HG03039 (cell line): ENCODE data around the gene KSR1.
"Not testable (repeated sequence)": the region's sequence is repeated elsewhere in the genome, so short reads cannot be mapped to it uniquely, and the experiment has no call there.

Experiments used
- ATAC-seq: cut with Tn5 transposase; IDR thresholded peaks from one replicate; pipeline ENCODE4 v1.9.1; 2021; ENCODE audit warnings: mild to moderate bottlenecking, moderate library complexity; ENCODE audit not compliant: unreplicated experiment

Gene KSR1

GRCh38 chr17:27628376-27628775 is 172.1 kb downstream of the KSR1 start:
- ATAC-seq, result no peak

GRCh38 chr17:27629260-27629659 is 173.0 kb downstream of the KSR1 start:
- ATAC-seq, result not testable (repeated sequence)

DNA sequence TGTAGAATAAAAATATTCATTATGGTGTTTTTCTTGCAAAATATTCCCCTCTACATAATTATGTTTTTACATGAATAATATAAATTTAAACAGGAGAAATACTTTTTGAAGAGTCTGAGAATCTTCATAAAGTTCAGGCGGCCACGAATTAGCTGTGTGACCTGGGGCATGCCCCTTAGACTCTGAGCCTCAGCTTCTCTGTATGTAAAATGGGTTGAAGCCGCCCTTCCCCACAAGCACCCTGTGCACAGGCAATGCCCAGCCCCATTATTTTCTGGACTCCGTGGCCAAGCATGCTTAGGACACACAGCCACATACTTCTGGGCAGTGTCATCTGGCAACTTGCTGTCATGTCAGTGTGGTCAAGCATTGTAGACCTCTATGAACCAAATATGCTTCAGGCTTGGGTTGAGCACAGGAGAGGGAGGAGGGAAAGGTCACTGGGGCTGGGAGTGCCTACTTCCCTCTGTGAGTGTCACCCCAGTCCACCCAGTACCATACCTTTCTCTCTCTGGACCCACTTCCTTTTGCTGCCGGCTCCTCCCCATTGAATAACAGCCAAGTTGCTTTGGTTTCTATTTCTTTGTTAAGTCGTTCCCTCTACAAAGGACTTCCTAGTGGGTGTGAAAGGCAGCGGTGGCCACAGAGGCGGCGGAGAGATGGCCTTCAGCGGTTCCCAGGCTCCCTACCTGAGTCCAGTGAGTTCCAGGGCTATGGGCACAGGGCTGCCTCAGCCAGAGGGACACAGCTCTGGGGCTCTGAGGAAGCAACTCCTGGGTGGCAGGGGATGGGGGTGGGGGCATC is 174.6 kb downstream of the KSR1 start, which contains the start of gene LGALS9:
TSS of gene LGALS9 (plus strand) at position 582 of the 804 bp plus-strand sequence. CDS start at position 660, 78 bp downstream.
- no peak for ATAC-seq

- ATAC-seq, result no peak
Measured at GRCh38 chr17:27631411-27631760, 175.1 kb downstream of the KSR1 start.

DNA sequence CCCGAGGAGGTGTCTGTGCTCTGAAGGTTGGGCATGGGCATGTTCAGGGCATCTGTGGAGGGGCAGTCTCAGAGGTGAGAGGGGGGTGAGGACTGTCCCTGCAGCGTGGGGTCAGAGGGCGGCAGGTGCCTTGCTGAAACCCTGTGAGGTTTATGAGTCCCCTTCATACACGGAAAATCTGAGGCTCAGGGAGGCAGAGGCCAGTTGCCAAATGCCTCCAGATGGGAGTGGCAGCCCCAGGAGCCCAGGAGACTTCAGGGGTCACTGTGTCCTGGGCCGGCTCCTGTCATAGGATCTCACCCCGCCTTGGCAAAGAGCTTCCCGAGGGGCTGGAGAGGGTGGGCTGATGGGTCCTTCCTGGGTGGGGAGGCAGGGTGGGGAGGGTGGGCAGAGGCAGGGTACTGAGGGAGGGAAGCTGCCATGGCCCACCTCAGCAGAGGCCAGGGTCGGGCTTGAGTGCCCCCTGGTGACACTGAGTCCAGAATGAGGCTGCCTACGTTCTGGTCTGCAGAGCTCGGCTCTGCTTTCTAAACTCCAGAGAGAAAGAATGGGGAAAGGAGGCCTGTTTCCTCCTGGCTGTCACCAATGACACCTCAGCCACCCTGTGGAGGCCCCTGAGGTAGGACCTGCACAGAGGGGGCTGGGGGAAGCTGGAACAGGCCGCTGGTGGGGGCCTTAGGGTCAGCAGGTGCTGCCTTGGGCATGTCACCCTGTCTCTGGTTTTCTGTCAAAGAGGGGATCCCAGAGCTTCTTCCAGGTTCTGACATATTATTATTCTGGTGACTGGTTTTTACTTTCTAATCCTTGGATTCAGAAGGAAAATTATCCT is 175.9 kb downstream of the KSR1 start:
- no peak for ATAC-seq

DNA sequence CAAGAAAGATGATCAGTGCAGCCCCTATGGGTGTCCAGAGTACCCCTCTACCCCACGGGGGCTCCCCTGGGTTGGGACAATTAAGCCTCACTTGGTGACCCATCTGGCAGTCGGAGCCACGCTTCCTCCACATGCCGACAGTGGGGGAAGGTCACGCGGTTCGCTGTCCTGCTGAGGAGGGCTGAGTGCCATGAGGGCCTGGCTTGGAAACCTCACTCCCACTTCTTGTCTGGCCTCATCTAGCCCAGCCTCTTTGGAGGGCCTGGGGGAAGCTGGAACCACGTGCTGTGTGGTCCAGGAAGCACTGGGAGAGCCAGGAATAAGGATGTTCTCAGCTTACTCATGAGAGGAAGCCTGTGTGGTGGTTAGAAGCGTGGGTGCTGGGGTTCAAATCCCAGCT is 176.5 kb downstream of the KSR1 start:
- ATAC-seq, result not testable (repeated sequence)

DNA sequence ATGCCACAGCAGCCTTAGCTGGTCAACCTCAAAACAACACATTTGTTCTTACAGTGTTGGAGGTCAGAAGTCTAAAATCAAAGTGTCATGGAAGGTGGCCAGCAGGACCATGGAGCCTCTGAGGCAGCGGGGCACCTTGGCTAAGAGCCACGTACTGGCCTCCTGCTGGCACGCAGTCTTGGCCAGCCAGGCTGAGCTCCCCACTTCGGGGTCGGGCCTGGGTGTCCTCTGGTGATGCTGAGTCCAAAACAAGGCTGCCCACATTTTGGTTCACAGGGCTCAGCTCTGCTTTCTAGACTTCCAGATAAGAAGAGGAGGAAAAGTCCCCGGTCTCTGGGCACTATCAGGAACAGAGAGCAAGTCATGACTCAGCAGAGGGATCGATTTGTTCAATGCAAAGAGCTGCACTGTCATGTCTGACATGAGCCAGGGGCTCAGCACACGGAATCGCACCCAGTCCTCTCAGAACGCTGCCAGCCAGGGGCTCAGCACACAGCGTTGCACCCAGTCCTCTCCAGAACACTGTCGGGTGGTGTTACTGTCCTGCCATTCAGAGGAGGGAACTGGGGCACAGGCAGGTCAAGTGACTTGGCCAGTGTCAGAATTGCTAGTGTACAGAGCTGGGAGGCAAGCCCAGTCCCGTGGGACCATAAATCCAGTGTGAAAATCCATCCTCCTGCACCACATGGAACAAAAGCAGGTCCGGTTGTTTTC is 177.2 kb downstream of the KSR1 start:
- no peak for ATAC-seq

GRCh38 chr17:27634026-27634335 is 177.7 kb downstream of the KSR1 start:
- no peak for ATAC-seq

GRCh38 chr17:27634776-27635175 is 178.5 kb downstream of the KSR1 start:
- no peak for ATAC-seq

GRCh38 chr17:27635275-27635823 is 179.1 kb downstream of the KSR1 start:
- no peak for ATAC-seq

- ATAC-seq, result not testable (repeated sequence)
Measured at GRCh38 chr17:27636005-27636520, 179.8 kb downstream of the KSR1 start.

GRCh38 chr17:27637818-27638217 is 181.6 kb downstream of the KSR1 start:
- not testable (repeated sequence) for ATAC-seq

DNA sequence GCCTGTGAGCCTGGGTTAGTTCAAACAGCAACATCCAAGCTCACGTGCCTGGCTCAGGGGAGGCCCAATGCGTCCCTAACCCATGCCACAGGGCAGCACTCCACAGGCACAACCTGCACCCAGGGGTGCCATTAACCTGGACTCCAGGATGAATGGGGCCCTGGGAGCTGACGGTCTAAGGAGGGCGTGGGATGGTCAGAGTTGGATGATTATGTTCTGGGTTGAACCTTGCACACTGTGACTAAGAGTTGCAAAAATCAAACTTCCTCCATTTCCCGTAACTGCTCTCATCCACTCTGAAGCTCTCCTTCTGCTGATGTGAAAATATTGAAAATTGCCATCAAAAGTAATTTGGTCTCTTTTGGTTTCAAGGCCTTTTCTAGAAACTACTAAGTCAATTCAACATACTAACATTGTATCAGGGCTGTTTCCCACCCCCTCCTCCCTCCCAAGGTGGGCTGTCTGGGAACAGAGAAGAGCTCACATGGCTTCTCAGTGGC is 182.2 kb downstream of the KSR1 start:
- ATAC-seq, result not testable (repeated sequence)

DNA sequence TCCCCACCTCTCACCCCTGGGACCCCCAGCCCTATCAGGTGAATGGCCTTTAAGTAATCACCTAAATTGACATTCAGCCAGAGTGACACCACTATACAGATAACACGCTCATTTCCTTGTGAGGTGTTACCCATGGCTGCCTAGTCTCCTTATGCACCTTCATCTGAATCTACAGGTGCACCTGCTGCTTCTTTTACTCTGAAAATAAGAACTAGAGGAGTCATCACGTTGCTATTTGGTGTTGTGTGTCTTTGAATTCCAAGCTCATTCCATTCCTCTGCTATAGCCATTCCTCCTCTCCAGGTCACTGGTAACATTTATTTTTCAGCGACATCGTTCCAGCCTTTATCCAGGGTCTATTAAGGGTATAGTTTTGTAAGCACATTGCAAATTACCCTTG is 184.5 kb downstream of the KSR1 start:
- ATAC-seq, result no peak

DNA sequence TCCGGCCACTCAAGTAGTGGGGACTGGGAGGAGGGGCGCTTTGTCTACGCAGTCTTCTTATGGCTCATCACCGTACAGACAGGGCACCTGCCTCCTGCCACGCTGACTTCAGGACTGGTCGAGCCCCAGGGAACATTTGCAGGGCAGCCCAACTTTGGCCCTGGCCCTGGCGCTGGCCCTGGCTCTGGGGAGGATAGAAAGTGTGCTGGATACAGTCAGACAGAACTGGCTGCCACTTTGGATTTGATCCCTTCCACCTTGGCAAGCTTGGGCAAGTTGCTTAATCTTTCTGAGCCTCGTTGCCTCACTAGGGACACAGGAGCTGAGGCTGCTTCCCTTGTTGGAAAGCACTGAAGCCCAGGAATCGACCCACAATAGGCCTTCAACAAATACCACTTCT is 188.3 kb downstream of the KSR1 start:
- no peak for ATAC-seq

GRCh38 chr17:27645621-27646020 is 189.4 kb downstream of the KSR1 start:
- ATAC-seq, result not testable (repeated sequence)

GRCh38 chr17:27646232-27646631 is 190.0 kb downstream of the KSR1 start:
- ATAC-seq, result no peak

DNA sequence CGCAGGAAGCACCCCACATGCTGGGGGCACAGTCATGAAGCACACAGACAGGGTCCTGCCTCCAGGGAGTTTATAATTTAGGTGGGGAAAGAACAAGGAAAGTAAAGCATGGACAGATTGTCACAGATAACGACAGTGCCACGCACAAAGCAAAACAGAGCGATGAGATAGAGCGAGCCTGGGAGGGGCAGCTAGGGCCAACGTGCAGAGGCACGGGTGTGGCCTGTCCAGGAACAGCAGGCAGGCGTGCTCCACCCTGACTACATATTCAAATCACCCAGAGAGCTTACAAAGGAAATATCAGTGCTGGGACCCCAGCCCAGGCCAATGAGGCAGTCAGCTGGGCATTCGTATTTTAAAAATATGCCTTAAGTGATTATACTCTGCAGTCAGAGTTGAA is 191.5 kb downstream of the KSR1 start:
- no peak for ATAC-seq

DNA sequence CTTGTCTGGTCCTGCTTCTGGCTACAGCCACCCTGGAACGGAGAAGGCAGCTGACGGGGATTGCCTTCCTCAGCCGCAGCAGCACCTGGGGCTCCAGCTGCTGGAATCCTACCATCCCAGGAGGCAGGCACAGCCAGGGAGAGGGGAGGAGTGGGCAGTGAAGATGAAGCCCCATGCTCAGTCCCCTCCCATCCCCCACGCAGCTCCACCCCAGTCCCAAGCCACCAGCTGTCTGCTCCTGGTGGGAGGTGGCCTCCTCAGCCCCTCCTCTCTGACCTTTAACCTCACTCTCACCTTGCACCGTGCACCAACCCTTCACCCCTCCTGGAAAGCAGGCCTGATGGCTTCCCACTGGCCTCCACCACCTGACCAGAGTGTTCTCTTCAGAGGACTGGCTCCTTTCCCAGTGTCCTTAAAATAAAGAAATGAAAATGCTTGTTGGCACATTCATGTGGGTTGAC is 192.9 kb downstream of the KSR1 start:
- not testable (repeated sequence) for ATAC-seq

DNA sequence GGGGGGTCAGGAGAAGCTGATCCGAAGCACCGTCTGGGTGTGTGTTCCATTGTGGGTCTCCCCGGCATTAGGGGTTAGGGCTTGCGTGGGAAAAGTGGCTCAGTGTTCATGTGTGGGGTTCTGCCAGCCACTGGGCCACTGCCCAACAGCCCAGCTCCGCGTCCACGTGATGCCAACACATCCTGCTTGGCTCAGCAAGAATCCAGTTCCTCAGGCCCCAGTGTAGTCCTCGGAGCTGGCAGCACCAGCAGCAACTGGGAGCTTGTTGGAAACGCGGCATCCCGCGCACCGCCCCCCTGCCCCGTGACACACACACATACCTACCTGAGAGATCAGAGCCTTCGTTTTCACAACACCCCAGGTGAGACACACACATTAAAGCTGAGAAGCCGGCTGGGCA is 193.7 kb downstream of the KSR1 start:
- no peak for ATAC-seq

GRCh38 chr17:27650836-27651235 is 194.6 kb downstream of the KSR1 start:
- ATAC-seq, result no peak
